HG02943 (cell line): ENCODE results near the gene SH3RF2.

Experiments used
- ATAC-seq: cut with Tn5 transposase; IDR thresholded peaks from one replicate; pipeline ENCODE4 v1.9.1; 2021; ENCODE audit warnings: mild to moderate bottlenecking, low read depth, moderate library complexity; ENCODE audit not compliant: unreplicated experiment

The SH3RF2 gene

GRCh38 chr5:145920542-145921210 is 15.7 kb upstream of the SH3RF2 start:
- ATAC-seq = no peak

DNA sequence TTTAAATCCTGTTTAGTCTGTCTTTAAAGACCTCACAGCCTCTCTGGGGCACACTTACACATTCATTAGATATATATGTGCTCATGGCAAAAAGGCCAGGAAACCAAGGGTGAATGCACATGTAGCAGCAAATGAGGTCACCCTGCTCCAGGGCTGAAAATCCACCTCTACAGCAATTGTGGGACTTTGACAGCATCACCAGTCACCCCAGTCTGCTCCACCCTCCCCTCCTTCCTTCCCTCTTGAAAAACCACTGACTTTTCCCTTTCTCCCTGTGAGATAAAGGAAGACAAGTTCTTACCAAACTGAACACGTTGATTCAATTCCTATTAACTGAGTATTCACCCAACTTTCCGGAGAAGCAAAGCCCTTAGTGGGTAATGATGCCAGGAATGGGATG is 15.2 kb upstream of the SH3RF2 start:
- ATAC-seq = no peak

GRCh38 chr5:145922059-145922458 is 14.3 kb upstream of the SH3RF2 start:
- no peak for ATAC-seq

DNA sequence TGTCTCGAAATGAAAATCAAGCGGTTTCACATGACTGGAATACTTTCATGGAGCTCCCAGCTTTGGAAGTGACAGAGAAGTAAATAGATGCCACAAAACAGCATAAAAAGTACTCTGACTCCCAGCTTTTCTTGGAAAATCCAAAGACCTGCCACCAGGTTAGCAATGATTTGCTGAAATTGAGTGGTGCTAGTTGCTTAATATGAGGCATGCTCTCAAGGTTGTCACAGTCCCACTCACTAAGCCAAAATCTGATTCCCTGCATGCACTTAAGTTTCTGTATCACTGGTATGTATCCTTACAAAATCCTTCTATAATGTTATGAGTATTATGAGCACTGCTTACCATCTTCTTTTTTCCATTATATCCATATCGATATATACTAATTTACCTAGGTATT is 13.0 kb upstream of the SH3RF2 start:
- ATAC-seq = no peak

GRCh38 chr5:145924849-145925248 is 11.5 kb upstream of the SH3RF2 start:
- ATAC-seq = no peak

- ATAC-seq = no peak
These were observed 11.0 kb upstream of the SH3RF2 start for GRCh38 chr5:145925353-145925752.

DNA sequence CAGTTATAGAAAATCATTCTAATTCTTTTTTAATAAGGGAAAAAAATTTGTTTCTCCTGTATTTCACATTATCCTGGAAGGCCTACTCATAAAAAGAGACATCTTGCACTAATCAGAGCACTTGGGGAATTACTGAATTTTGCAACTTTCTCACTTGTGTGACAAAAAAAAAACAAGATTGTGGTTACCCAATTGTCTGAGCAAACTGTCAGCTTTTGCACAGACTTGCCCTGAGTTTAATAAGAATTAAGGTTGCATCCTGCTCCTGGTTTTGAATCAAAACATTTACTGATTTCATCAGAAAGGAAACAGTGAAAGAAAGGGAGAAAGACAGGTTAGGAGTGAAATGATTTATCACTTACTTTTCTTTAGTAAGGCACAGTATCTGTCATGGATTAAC is 10.6 kb upstream of the SH3RF2 start:
- no peak for ATAC-seq

DNA sequence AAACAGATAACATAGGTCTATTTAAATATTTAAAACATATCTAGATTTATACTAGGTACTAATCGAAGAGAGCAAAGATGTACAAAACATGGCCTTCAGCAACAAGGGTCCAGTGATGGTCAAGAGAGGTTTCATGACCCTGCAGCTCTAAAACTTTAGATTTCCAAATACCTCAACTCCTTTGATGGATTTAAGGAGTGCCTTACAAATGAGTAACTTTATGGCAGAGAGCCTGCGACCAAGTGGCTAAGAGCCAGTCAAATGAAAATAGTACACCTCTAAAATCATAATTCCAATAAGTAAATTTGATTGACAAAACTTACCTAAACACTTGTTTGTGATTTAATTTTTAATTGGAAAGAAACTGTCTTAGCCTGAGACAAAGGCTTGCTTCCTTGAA is 4.7 kb upstream of the SH3RF2 start:
- ATAC-seq = no peak

DNA sequence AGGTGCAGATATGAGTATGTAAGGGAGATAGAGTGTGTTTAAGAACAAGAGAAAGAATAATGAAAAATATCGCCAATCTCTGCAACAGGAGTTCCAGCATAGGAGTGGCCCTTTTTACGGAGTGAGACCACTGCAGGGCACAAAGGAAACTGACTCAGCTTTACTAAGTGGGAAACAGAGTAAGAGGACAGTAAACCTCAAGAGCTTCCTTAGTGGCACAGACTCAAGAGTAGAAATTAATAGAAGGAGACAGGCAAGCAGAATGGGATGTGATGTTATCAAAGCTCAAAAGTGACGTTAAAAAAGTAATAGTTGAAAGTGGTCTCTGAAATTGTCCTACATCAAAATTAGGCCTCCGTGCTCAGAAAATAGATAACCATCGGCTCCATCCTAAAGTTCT is 2.1 kb upstream of the SH3RF2 start:
- no peak for ATAC-seq

DNA sequence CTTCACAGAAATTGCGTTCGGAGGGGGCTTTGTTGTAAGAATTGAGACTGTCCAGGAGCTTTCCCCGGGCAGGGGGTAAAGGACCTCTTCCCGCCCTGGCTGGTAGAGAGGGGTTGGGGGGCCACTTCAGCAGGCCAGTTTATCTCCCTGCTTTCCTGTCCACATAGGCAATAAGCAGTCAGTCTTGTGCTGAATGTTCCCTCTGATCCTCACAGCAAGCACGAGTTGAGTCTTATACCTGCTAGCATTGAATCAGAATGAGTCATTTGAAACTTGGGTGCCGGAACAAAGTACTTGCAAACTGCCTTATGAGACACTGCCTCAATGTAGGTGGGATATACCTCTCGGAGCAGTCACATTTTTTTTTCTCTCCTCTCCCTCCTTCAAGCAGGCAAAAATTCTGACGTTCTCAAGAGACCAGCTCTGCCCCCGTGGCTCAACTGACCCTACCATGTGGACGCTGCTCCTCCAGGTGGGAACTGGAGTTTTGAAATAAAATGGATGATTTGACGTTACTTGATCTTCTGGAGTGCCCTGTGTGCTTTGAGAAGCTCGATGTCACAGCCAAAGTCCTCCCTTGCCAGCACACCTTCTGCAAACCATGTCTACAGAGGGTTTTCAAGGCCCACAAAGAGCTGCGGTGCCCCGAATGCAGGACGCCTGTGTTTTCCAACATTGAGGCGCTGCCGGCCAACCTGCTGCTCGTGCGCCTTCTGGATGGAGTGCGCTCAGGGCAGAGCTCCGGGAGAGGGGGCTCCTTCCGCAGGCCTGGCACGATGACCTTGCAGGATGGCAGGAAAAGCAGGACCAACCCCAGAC is 1.3 kb downstream of the SH3RF2 start:
- no peak for ATAC-seq

- no peak for ATAC-seq
These were observed 2.6 kb downstream of the SH3RF2 start for GRCh38 chr5:145938776-145939539.

DNA sequence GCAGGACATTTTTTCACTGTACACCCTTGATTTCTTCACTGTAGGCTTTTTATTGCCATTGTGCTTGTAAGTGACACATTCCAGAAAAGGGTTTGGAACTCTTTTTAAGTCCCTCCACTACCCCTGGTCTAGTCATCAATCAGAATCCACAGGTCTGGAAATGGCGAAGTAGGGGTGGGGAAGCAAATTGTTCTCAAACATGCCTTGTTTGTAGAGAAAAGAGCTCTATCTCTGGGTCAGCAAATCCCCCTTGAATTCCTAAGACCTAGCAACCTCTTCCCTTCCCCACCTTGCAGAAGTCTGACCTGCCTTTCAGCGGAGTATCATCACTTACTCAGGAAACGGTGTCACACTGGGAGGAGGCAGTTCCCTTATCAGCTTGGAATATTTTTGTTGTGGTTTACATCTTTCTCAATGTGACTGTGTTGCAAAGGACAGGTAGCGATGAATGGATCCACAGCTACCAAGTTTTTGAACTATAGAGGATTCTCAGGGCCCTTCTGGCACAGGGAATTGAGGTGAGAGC is 3.2 kb downstream of the SH3RF2 start:
- no peak for ATAC-seq

GRCh38 chr5:145941096-145941447 is 4.7 kb downstream of the SH3RF2 start:
- no peak for ATAC-seq

DNA sequence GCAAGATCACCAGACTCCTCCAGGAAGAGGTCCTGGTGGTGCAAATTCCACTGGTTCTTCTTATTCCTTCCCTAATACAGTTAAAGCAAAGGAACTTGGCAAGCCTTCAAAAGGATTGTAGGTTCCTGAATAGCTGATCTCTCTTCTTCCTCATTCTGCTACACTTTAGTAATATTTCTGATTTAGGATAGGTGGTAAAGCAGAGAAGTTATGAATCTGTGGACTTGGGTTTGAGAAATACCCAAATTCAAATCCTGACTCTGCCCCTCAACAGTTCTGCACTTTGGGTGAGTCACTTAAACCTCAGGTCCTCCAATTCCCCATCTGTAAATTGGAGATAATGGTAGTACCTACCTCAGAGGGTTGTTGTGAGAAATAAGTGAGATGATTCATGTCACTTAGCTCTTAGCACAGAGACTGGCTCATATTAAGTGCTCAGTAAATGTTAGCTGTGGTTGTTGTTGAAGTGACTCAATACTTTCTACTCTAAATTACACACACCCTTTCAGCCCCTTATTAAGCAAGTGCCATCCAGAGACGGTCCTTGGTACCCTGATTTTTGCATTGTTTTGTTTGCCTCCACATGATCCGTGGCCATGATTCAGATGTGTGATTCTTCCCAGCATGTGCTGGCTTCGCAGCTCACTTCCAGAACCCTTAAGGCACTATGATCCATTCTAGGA is 5.2 kb downstream of the SH3RF2 start:
- ATAC-seq = no peak

GRCh38 chr5:145942201-145942600 is 5.8 kb downstream of the SH3RF2 start:
- ATAC-seq = no peak

DNA sequence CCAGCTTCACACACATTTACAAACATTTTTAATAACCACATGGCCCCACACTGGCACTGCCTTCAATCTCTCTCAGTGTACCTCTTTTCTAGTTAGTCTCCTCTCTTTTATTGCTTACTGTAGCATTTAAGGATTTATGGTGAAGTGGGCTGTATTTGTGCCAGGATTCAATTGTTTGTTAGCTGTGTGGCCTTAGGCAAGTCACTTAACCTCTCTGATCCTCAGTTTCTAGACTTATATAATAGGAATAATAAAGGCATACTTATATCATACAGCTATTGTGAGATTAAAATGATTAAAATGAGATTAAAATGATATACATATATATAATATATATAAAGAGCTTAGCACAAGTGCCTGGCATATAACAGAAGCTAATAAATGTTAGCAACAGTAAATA is 6.4 kb downstream of the SH3RF2 start:
- ATAC-seq = no peak

GRCh38 chr5:145943674-145944121 is 7.3 kb downstream of the SH3RF2 start:
- ATAC-seq = no peak

DNA sequence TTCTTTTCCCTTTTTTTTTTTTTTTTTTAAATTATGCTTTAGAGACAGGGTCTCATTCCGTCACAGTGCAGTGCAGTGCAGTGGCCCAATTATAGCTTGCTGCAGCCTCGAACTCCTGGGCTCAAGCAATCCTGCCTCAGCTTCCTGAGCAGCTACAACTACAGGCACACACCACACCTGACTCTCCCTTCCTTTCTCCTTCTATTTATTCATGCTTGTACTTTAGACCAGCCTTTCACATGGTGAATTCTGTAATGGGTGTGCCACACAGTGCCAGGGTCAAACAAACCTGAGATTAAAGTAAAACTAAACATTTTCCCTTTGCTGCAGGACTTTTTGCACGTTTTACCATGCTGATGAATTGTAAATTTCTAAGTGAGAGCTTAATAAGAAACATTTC is 8.0 kb downstream of the SH3RF2 start:
- no peak for ATAC-seq

DNA sequence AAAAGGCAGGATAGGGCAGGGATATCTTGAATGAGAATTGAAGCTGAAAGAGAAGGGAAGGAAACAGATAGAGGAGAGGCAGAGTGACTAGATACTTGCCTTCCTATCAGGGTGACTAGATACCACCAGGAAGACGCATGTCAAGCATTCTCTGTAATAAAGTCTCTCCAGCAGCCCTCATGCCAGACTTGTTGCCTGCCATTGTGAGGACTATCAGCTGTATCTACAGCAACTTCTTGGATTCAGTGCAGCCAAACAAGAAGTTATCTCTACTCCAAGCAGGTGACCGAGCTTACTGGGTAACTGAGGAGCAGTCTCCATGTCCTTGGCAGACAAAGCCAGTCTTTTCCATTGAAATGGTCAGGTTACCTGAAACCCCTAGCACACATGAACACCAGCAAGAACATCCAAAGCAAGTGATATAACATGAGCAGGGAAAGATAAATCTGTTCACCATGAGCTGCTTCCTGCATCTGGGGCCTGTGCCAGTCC is 9.3 kb downstream of the SH3RF2 start:
- ATAC-seq = no peak

- ATAC-seq = no peak
These were observed 9.9 kb downstream of the SH3RF2 start for GRCh38 chr5:145946112-145946861.
